GM19328 (cell line): ENCODE measurements around the gene NDST1.
A peak's percentile ranks its signal among the peaks of the same experiment; 100 is the strongest.

Source experiments
- ATAC-seq: cut with Tn5 transposase; IDR thresholded peaks from one replicate; pipeline ENCODE4 v1.9.1; 2021; ENCODE audit warnings: mild to moderate bottlenecking, moderate library complexity; ENCODE audit not compliant: unreplicated experiment

The NDST1 gene

DNA sequence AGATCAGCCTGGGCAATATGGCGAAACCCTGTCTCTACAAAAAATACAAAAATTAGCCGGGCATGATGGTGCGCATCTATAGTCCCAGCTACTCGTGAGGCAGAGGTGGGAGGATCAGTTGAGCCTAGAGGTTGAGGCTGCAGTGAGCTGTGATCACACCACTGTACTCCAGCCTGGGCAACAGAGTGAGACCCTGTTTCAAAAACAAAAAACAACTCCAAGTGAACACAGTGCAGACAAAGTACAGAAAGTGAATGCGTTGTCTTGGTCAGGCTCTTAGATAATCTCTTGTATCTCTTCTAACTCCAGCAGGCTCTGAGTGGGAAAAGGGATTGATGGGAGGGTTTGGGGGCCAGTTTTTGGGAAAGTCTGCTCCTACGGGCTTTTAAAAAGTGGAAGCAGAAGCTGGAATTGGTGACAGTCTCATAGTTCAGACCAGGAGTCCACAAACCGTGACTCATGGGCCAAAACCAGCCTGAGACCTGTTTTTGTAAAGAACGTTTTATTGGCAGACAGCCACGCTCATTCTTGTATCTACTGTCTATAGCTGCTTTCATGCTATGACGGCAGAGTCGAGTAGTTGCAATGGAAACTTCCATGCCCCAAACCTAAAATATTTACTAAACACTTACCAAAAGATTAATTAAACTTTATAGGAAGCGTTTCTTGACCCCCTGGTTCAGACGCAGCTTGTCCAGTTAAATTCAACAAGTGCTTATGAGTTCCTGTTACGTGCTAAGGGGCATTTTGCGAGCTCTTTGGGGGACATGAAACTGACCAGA is 32.9 kb downstream of the NDST1 start:
- ATAC-seq = no peak

DNA sequence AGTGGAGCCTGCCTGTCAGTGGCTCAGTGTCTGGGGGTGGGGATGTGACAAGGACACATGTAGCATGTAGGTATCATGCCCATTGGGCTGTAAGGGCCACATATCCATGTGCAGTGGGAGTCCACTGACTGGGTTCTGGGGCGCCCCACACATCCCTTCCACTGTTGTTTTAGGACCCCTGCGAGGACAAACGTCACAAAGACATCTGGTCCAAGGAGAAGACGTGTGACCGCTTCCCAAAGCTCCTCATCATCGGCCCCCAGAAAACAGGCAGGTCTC is 33.4 kb downstream of the NDST1 start:
- ATAC-seq = no peak

DNA sequence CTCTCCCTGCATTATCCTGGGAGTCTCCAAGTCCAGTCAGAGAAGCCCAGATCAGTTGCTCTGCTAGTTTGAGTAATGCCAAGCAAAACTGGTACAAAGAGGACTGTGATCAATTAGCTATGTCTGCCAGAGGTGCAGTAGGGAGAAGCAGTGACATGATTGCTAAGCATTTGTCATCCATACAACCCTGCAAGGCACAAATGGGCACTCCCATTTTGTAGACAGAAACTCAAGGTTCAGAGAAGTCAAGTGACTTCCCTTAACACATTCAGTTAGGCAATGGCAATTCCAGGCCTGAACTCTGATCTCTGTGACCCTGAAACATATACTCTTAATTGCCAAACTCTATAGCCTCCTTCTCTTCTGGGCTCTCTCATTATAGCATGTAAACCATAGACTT is 34.0 kb downstream of the NDST1 start:
- ATAC-seq = no peak

DNA sequence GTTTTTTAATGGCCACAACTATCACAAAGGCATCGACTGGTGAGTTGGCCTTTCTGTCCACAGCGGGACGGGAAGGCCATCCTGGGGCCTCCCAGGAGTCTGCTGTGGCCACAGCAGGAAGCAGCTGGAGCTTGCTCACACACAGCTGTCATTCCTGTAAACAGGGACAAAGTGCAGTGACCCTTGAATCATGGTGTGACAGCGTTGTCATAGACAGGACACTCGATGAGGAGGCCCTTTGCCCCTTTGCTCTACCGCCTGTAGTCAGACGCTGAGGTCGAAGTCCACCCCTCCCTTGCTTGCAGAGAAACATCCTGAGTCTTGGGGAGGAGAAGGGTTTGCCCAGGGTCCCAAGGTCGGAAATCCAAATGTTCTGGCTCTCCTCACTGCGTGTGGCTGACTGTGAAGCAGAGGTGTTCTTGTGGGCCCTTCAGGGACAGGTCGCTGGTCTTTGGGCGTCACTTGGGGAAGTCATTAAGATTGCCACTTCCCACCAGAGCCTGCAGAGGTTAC is 35.1 kb downstream of the NDST1 start:
- no peak for ATAC-seq

DNA sequence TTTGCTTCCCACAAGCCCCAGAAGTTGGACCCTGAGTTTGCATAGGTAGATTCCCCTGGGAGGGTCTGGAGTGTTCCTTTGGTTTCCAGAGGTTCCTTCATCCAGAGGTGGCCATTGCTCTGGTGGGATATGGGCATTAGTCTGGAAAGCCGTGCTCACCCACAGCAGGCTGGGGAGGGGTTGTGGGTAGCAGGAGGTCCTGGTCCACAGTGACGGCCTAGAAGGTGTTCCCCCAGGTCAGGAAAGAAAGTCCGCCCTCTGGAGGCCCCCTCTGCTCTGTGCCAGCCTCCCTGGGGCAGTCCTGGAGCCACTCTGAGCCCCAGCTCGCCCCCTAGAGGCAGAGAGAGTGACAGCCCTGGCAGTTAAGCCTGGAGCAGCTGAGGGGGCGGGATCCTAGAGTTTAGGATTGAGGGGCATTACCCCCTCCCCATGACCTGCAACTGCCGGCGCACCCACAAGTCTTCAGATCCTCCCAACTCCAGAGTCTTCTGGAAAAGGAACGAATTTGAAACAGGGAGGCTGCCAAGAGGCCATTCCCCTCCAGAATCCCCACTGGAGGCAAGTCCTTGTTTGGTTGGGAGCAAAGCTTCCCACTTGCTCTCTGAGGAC is 36.8 kb downstream of the NDST1 start:
- ATAC-seq = peak; percentile 90

DNA sequence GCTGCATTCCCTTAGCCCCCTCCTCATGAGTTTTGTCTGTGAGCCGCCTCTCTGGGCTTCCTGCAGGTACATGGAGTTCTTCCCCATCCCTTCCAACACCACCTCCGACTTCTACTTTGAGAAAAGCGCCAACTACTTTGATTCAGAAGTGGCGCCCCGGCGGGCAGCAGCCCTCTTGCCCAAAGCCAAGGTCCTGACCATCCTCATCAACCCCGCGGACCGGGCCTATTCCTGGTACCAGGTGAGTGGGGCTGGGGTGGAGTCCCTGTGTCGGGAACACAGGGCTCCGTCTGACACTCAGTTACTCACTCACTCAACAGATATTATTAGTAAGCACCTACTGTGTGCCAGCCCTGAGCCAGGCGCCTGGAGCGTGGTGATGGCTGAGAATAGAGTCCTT is 37.3 kb downstream of the NDST1 start:
- no peak for ATAC-seq

DNA sequence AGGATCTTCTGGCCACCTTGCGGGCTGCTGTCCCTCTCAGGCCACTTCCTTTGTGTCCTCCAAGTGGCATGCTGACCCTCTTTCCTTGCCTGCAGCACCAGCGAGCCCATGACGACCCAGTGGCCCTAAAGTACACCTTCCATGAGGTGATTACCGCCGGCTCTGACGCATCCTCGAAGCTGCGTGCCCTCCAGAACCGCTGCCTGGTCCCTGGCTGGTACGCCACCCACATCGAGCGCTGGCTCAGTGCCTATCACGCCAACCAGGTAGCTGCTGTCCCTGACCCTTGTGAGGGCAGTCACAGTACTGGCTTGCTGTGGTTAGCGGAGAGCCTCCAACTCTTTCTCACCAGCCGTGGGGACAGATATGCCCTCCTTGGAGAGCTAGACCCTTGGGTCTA is 40.2 kb downstream of the NDST1 start:
- no peak for ATAC-seq

DNA sequence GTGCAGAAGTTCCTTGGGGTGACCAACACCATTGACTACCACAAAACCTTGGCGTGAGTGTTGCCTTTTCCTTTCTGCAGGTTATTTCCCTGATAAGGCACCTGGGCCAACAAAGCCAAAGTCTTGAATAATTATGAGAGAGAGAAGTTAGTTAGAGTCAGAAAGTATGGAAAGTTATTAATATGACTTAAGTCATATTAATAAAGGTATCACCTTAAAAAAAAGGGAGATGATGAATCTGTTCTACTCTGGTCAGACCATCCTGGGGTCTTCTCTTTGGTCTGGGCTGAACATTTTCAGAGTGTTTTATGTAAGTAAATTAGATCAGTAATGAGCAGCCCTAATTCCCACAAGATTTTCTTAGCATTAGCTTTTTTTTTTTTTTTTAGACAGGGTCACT is 41.8 kb downstream of the NDST1 start:
- ATAC-seq = no peak

DNA sequence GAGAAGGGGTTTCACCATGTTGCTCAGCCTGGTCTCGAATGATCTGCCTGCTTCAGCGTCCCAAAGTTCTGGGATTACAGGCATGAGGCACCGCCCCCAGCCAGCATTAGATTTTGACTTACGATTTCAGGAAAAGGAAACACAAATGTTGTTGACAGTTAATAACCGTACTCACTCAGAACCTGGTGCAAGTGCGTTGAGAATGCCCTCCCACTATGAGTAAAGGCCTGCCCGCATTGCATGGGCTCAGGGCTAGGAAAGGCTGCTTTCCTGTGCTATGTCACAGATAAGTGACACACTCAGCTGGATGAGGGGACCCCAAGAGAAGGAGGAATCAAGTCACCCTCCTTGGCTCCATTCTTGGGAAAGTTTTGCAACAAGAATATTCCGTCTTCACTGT is 42.4 kb downstream of the NDST1 start:
- ATAC-seq = no peak

DNA sequence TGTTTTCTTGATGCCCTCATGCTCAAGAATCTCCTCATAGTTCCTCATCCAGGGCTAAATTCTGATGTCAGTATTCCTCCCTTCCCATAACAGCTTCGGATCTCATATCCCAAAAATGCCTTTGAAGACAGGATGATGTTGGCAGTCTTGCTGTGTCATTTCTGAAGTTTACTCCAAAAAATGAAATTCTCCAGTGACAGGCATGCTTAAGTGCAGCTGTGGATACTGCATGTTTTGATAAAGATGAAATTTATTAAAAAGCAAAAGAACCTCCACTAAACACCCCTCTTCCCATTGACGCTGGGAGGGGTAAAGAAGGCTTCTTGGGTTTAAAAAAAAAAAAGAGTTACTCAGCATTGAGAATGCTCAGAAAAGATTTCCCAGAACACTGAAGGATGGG is 43.1 kb downstream of the NDST1 start:
- ATAC-seq = no peak

DNA sequence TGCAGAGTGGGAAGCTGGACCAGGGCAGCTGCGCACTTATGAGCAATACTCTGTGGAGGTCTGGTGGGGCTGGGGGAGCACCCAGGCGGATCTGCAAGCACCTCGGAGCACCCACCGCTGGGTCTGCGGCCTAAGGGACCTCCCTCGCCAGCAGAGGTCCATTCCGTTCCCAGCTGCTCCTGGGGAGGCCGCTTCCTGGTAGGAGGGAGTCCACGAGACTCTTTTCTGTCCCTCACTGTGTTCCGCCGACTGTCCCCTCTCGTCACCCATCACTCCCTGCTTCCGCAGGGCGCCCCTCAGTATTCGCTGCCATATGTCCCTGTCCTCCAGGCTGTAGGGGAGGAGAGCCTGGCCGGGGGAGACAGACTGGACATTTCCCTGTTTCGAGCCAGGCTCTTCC is 45.5 kb downstream of the NDST1 start:
- ATAC-seq = no peak

DNA sequence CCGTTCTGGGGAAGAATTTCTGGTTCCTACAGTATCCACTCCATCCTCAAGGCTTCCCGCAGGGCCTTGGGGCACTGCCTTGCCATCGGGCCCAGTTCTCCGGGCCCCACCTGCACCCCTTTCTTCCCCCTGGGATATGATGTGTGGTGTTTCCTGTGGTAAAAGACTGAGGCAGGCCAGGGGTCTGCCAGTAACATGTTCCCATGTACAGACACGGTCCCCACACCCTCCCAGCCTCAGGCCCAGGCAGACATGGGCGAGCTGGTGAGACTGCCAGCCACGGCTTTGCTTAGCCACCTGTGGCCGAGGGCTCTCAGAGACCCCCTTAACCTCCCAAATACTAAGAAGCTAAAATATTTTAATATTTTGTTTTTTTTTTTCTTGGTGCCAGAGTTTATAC is 46.0 kb downstream of the NDST1 start:
- no peak for ATAC-seq

DNA sequence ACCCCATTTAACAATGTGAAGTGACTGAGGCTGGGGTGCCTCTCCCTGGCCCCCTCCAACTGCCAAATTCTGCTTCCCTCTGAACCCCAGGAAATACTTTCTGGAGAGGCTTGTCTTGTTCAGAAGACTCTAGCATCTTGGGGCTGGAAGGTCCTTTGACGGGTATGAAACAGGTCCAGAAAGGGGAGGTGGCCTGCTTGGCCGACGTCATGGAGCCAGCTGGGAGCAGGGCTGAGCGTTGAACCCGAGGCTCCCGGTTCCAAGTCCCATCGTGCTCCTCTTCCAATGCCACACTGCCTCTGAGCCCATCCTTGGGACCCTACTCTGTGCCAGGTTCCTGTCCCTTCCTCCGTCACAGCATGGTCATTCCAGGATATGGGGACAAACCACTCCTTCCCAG is 46.9 kb downstream of the NDST1 start:
- ATAC-seq = no peak

DNA sequence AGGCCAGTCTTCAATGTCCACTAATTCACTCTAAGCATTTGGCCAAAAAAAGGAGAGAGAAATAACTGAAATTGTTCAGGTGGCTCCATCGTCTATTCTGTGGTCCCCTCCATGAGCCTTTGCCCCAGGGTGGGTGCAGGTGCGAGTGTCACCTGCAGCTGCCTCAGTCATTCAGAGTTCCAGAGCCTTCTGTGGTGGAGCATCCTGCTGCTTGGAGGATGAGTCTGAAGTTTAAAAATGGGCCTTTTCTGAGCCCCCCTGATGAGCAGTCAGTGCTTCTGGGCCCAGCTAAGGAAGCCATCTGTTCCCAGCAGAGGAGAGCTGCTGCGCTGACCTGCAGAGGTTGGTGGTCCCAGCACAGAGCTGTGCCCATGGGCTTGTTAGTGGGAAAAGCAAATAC is 48.2 kb downstream of the NDST1 start:
- ATAC-seq = no peak

DNA sequence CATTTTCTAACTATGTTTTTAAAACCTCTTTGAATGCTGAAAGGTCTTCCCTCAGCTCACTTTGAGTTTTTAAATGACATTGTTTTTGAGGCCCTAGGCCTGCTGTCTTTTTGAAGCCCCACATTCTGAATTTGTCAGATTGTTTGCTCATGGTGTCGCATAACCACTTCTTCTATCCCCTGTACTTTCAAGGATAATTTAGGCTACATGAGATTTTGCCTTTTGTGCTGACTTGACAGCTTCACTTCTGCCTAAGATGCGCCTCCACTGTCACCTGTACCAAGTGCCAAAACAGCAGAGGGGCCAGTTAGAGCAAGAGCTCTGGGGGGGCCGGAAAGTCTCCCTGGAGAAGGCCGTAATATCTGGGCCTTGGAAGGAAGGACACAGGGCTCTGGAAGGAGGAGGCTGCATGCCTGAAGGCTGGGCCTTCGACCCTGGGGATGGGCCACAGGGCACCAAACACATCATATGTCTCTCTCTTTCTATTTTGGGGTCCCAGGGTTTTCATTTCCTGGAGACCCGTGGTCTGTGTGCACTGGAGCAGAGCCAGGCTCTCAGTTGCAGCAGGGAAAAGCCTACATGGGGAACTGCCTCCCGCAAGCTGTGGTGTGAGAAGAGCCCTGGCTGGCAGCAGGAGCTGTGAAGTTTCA is 49.1 kb downstream of the NDST1 start:
- no peak for ATAC-seq

DNA sequence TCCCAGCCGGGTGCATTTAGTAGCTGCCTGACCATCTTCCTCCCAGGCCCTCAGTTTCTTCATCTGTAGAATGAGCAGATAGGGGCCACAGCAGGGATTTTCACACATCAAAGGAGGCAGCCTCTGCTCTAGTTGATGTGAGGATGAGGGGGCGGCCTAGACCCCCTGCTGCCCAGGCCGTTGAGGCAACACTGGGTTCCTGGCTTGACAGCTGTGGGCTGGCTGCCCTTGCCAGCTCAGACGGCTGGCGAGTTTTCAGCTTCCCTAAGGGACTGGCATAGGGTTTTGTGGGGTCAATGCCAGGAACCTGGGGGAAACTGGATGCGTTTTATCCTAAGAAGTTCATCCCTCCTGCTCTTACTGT is 49.6 kb downstream of the NDST1 start:
- no peak for ATAC-seq

DNA sequence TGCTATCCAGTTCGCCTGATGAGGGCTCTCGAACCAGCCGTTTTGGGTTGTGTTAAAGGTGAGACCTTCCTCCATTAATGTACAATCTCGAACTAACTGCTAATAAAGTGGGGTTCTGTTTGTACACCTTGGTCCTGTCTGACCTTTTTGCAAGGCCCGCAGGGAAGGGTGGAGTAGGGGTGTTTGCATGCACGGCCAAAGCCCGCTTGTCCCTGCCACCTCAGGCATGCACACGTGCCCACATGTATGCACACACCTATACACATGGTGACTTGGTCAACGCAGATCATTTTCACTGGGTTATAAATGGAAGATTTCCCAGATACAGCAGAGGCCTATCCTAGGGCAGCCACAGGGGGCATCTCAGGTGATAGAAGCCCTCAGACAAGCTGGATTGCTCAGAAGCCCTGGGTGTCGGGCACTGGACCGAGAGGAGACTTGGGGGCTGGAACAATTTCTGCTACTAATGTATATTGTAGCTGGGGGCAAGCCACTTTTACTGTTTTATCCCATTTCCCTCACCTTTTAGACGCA is 50.2 kb downstream of the NDST1 start:
- no peak for ATAC-seq

DNA sequence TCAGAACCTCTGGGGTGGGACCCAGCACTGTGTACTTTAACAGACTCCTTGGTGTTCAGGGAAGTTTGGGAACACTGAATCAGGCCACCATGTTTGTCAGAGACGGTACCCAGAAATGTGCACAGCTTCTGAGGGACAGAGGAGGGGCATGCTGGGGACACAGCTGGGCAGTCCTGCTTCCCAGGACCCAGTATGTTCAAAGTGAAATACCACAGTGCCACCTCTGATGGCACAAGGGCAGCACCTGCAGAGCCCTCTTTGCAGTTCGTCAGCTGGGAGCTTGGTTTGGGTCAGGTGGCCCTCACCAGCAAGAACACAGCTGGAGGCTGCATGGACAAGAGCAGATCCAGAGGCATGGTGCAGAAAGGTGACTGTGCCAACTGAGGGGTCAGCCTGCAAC is 51.2 kb downstream of the NDST1 start:
- no peak for ATAC-seq

DNA sequence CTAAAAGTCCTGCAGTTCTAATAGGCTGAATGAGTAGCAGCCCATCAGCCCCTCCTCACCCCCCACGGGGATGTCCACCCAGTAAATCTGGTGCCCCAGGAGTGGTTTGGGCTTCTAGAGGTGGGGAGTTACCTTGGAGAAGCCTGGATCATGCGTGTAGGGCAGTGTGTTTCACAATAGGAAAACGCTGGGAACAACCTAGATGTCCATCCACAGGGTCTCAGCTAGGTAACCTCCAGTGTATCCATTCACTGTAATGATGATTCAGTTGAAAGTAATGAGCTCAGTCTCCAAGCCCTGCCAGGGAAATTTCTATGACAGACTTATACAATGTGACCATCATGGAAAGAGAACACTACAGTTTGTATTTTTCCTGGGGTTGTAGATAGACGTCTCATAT is 51.8 kb downstream of the NDST1 start:
- no peak for ATAC-seq

DNA sequence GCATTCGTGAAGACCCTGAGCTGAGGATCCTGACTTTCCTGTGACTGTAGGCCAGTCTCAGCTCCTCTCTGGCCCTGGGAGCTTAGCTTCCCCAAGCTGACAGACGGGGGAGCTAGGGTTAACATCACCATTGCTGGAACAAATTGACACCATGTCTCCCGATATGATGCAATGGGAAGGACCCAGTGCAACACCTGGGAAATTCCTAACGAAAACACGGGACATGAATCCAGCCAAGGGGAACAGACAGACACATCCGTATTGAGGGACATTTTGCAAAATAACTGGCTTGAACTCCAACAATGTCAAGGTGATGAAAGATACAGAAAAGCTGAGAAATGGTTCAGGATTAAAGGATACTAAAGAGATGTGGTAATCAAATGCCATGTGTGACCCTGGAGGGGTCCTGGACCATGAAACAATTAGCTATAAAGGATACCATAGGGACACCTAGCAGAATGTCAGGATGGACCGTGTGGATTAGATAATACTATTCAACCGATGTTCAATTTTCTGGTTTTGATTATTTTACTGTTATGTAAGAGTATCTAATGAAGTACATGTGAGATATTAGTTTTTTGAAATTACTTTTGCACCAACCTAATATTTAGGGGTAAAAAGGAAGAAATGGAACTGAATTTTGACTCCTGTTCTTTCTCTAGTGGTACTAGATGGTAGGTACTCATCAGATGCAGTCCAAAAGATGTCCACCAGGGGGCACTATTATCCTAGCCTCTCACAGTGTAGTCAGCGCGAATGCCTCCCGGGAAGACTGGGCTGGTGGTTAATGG is 52.7 kb downstream of the NDST1 start:
- ATAC-seq = no peak

DNA sequence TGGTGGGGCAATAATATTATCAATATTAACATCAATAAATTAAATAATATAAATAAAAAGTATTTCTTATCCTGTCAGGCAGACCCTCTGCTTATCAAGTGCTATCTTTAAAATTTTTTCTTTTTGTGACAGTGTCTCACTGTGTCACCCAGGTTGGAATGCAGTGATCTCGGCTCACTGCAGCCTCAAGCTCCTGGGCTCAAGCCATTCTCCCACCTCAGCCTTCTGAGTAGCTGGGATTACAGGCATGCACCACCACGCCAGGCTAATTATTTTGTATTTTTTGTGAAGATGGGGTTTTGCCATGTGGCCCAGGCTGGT is 53.2 kb downstream of the NDST1 start:
- ATAC-seq = no peak
